Liver (tissue), 9 donors: Measurements from ENCODE around the gene VNN1. TPM values are rescaled to one million over a fixed set of nuclear protein-coding genes. Genes with fewer than 3 reads are reported as not detected.

Experiments
- DNase-seq: peaks from one replicate; pipeline ENCODE4 v3.0.0-alpha.2; 2017; ENCODE audit warnings: low spot score
- H3K27ac ChIP-seq, 2 donors: one replicate each; pipeline ENCODE4 v1.7.0; 2013; ENCODE audit warnings: inconsistent platforms in 2 of 2, low read length in 2 of 2, control low read depth in 1 of 2, low read depth in 1 of 2, mild to moderate bottlenecking in 1 of 2
- H3K27me3 ChIP-seq, 4 donors: one replicate each; pipeline versions ENCODE4 v1.6.1 to v1.7.0; 2013; ENCODE audit warnings: low read length in 3 of 4, inconsistent platforms in 1 of 4, mild to moderate bottlenecking in 1 of 4, moderate library complexity in 1 of 4; ENCODE audit not compliant: control insufficient read depth in 4 of 4, insufficient read depth in 4 of 4
- H3K36me3 ChIP-seq, 4 donors: one replicate each; pipeline versions ENCODE4 v1.6.1 to v1.7.0; 2013; ENCODE audit warnings: low read length in 3 of 4, mild to moderate bottlenecking in 3 of 4, low read depth in 1 of 4, moderate library complexity in 1 of 4; ENCODE audit not compliant: control insufficient read depth in 4 of 4, insufficient read depth in 3 of 4
- H3K4me1 ChIP-seq, 4 donors: one replicate each; pipeline versions ENCODE4 v1.6.1 to v1.7.0; 2013; ENCODE audit warnings: low read length in 3 of 4, mild to moderate bottlenecking in 3 of 4, moderate library complexity in 1 of 4; ENCODE audit not compliant: control insufficient read depth in 4 of 4, insufficient read depth in 4 of 4
- H3K4me3 ChIP-seq, 3 donors: one replicate each; pipeline versions ENCODE4 v1.6.1 to v1.7.0; 2013; ENCODE audit warnings: low read length in 3 of 3, control low read depth in 1 of 3, low read depth in 1 of 3, mild to moderate bottlenecking in 1 of 3
- H3K9ac ChIP-seq, 2 donors: one replicate each; pipeline ENCODE4 v1.7.0; 2013; ENCODE audit warnings: low read length in 2 of 2, mild to moderate bottlenecking in 2 of 2, moderate library complexity in 2 of 2, control low read depth in 1 of 2, low read depth in 1 of 2
- H3K9me3 ChIP-seq, 4 donors: one replicate each; pipeline versions ENCODE4 v1.6.1 to v1.7.0; 2013; ENCODE audit warnings: low read length in 3 of 4; ENCODE audit not compliant: control insufficient read depth in 4 of 4
- FOXA2 ChIP-seq: IDR thresholded peaks from 2 replicates; pipeline ENCODE4 v1.6.1; 2016; ENCODE audit warnings: antibody characterized with exemption
- GABPA ChIP-seq, 2 donors: IDR thresholded peaks in 1 of 2; conservative IDR thresholded peaks in 1 of 2; 2 replicates each; pipeline ENCODE4 v1.6.1; 2016; ENCODE audit warnings: antibody characterized with exemption in 2 of 2, mild to moderate bottlenecking in 1 of 2, moderate library complexity in 1 of 2
- HNF4A ChIP-seq, 2 donors: conservative IDR thresholded peaks; 2 replicates each; pipeline ENCODE4 v1.6.1; 2016; ENCODE audit warnings: antibody characterized with exemption in 2 of 2, mild to moderate bottlenecking in 2 of 2
- HNF4G ChIP-seq: IDR thresholded peaks from 2 replicates; pipeline ENCODE4 v1.6.1; 2016; ENCODE audit warnings: antibody characterized with exemption
- JUND ChIP-seq, 2 donors: IDR thresholded peaks; 2 replicates each; pipeline ENCODE4 v1.6.1; 2016; ENCODE audit warnings: antibody characterized with exemption in 2 of 2
- RAD21 ChIP-seq, 2 donors: IDR thresholded peaks; 2 replicates each; pipeline ENCODE4 v1.6.1; 2016; ENCODE audit warnings: antibody characterized with exemption in 2 of 2, mild to moderate bottlenecking in 2 of 2
- REST ChIP-seq: IDR thresholded peaks from 2 replicates; pipeline ENCODE4 v1.6.1; 2016; ENCODE audit warnings: antibody characterized with exemption, mild to moderate bottlenecking
- RXRA ChIP-seq, 2 donors: IDR thresholded peaks; 2 replicates each; pipeline ENCODE4 v1.6.1; 2017 to 2018; ENCODE audit warnings: antibody characterized with exemption in 2 of 2, mild to moderate bottlenecking in 1 of 2
- SP1 ChIP-seq: IDR thresholded peaks from 2 replicates; pipeline ENCODE4 v1.6.1; 2018; ENCODE audit warnings: antibody characterized with exemption, mild to moderate bottlenecking
- TAF1 ChIP-seq: conservative IDR thresholded peaks from 2 replicates; pipeline ENCODE4 v1.6.1; 2016; ENCODE audit warnings: antibody characterized with exemption, mild to moderate bottlenecking
- YY1 ChIP-seq: IDR thresholded peaks from 2 replicates; pipeline ENCODE4 v1.6.1; 2016; ENCODE audit warnings: antibody characterized with exemption, mild to moderate bottlenecking
- WGBS: extraction: QIAGEN DNeasy Blood & Tissue Kit; methylation state at CpG from one replicate; pipeline ENCODE4 v1.1.7; 2013; 5-methylcytosine and 5-hydroxymethylcytosine counted together
- polyA plus RNA-seq, 2 donors: library from polyadenylated mRNA; stranded (reverse) in 1 of 2; unstranded in 1 of 2; fragments of 200-250 nt in 1 of 2; fragments of >200 nt in 1 of 2; fragmentation: Nextera tagmentation in 1 of 2; extraction: Ambion mirVana in 1 of 2; gene quantifications; one replicate each; pipeline versions ENCODE4 v1.2.1 to v1.2.3, GENCODE V29; 2013 to 2015
- total RNA-seq, 2 donors: library from RNA; depleted of rRNA; stranded (reverse); fragments of >200 nt; gene quantifications; one replicate each; pipeline ENCODE4 v1.2.3, GENCODE V29; 2014
- TF ChIP-seq, protein P1 (sequence below): fragments of 150-350 bp; IDR thresholded peaks from 2 replicates; pipeline ENCODE4 v1.5.1; 2017; ENCODE audit warnings: improper control_type of control experiment, low read depth, low read length; ENCODE audit not compliant: missing input control
- TF ChIP-seq, protein P2 (sequence below): IDR thresholded peaks from 2 replicates; pipeline ENCODE4 v1.6.1; 2016; ENCODE audit warnings: antibody characterized with exemption
- TF ChIP-seq, protein P3 (sequence below): IDR thresholded peaks from 2 replicates; pipeline ENCODE4 v1.6.1; 2016; ENCODE audit warnings: antibody characterized with exemption
- TF ChIP-seq, protein P4 (sequence below): IDR thresholded peaks from 2 replicates; pipeline ENCODE4 v1.6.1; 2016; ENCODE audit warnings: antibody characterized with exemption
- donor health status: healthy.
- donor health status: healthy.
- donor health status: healthy.
- donor health status: healthy.
- donor health status: healthy.

The VNN1 gene
- total and polyA plus RNA-seq, 4 donors = 2.7 to 132 (median 58.8) TPM

- peaks cover 0 to 38% (median 19%) of the 10 kb centered on the region in 4 donors for H3K36me3 ChIP-seq
- DNase-seq = no peak
- no peak overlapping the region for H3K27ac ChIP-seq
These were observed 15.2 kb downstream of the VNN1 start for GRCh38 chr6:132698608-132699007.

GRCh38 chr6:132695773-132696172, 18.1 kb downstream of the VNN1 start:
- WGBS = 90% methylated on average over 1 of the region's 1 CpG
- Histone ChIP-seq H3K4me3 (no peak overlapping the region), H3K9me3 (peaks cover 0 to 1% (median 0%) of the 10 kb centered on the region in 4 donors), H3K9ac (no peak overlapping the region), H3K36me3 (peaks cover 0 to 52% (median 39%) of the 10 kb centered on the region in 4 donors), H3K27me3 (no peaks in the 10 kb centered on the region), H3K4me1 (peaks cover 2 to 9% (median 4%) of the 10 kb centered on the region in 4 donors), H3K27ac (no peak overlapping the region)
- TF ChIP-seq HNF4A (conservative IDR thresholded peaks at IDR 0.05) (no peak), TAF1 (no peak), GABPA (IDR thresholded peaks at IDR 0.05 in 1 of 2, conservative IDR thresholded peaks at IDR 0.05 in 1 of 2) (no peak), JUND (IDR thresholded peaks at IDR 0.05) (no peak), REST (no peak)
- TF ChIP-seq, protein P1, sequence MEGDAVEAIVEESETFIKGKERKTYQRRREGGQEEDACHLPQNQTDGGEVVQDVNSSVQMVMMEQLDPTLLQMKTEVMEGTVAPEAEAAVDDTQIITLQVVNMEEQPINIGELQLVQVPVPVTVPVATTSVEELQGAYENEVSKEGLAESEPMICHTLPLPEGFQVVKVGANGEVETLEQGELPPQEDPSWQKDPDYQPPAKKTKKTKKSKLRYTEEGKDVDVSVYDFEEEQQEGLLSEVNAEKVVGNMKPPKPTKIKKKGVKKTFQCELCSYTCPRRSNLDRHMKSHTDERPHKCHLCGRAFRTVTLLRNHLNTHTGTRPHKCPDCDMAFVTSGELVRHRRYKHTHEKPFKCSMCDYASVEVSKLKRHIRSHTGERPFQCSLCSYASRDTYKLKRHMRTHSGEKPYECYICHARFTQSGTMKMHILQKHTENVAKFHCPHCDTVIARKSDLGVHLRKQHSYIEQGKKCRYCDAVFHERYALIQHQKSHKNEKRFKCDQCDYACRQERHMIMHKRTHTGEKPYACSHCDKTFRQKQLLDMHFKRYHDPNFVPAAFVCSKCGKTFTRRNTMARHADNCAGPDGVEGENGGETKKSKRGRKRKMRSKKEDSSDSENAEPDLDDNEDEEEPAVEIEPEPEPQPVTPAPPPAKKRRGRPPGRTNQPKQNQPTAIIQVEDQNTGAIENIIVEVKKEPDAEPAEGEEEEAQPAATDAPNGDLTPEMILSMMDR = no peak
- TF ChIP-seq, protein P2, sequence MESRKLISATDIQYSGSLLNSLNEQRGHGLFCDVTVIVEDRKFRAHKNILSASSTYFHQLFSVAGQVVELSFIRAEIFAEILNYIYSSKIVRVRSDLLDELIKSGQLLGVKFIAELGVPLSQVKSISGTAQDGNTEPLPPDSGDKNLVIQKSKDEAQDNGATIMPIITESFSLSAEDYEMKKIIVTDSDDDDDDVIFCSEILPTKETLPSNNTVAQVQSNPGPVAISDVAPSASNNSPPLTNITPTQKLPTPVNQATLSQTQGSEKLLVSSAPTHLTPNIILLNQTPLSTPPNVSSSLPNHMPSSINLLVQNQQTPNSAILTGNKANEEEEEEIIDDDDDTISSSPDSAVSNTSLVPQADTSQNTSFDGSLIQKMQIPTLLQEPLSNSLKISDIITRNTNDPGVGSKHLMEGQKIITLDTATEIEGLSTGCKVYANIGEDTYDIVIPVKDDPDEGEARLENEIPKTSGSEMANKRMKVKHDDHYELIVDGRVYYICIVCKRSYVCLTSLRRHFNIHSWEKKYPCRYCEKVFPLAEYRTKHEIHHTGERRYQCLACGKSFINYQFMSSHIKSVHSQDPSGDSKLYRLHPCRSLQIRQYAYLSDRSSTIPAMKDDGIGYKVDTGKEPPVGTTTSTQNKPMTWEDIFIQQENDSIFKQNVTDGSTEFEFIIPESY = no peak
- no peak for DNase-seq

More at GRCh38 chr6:132698608-132699007, 15.2 kb downstream of the VNN1 start:
- Histone ChIP-seq H3K4me3 (no peak overlapping the region), H3K9ac (no peak overlapping the region), H3K4me1 (peaks cover 1 to 12% (median 4%) of the 10 kb centered on the region in 4 donors), H3K27me3 (no peaks in the 10 kb centered on the region), H3K9me3 (peaks cover 0 to 1% (median 0%) of the 10 kb centered on the region in 4 donors)
- WGBS = 38% methylated on average over 1 of the region's 1 CpG
- TF ChIP-seq, protein P1 = no peak
- no peak for TF ChIP-seq RXRA (IDR thresholded peaks at IDR 0.05)
- no peak for TF ChIP-seq FOXA2
- no peak for TF ChIP-seq YY1
- TF ChIP-seq JUND (IDR thresholded peaks at IDR 0.05) = no peak
- no peak for TF ChIP-seq TAF1
- no peak for TF ChIP-seq HNF4A (conservative IDR thresholded peaks at IDR 0.05)
- TF ChIP-seq HNF4G = no peak
- TF ChIP-seq GABPA (IDR thresholded peaks at IDR 0.05 in 1 of 2, conservative IDR thresholded peaks at IDR 0.05 in 1 of 2) = no peak
- TF ChIP-seq, protein P3, sequence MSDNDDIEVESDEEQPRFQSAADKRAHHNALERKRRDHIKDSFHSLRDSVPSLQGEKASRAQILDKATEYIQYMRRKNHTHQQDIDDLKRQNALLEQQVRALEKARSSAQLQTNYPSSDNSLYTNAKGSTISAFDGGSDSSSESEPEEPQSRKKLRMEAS = no peak
- TF ChIP-seq, protein P4, sequence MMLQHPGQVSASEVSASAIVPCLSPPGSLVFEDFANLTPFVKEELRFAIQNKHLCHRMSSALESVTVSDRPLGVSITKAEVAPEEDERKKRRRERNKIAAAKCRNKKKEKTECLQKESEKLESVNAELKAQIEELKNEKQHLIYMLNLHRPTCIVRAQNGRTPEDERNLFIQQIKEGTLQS = no peak
- no peak for TF ChIP-seq SP1
- no peak for TF ChIP-seq RAD21 (IDR thresholded peaks at IDR 0.05)
